ENCODE measurements around the gene DHRS4L2.
"Not testable (repeated sequence)": the region's sequence is repeated elsewhere in the genome, so short reads cannot be mapped to it uniquely, and the experiment has no call there.

GRCh38 chr14:23993042-23993441, 4.3 kb downstream of the DHRS4L2 start:
- not testable (repeated sequence) for TF ChIP-seq CTCF (IDR thresholded peaks at IDR 0.05; ENCODE audit: insufficient read depth, low read depth, low read length); EZH2 (IDR thresholded peaks at IDR 0.05; ENCODE audit: insufficient read depth, low read length)
